GM12878 (cell line): Measurements from ENCODE around the gene RACK1. TPM values are rescaled to one million over a fixed set of nuclear protein-coding genes. Genes with fewer than 3 reads are reported as not detected.

Experiments used
- EED ChIP-seq: sonication (generic); IDR thresholded peaks from 2 replicates; pipeline ENCODE4 v1.6.1; 2016; ENCODE audit warnings: antibody characterized with exemption, low read depth
- ESRRA ChIP-seq: IDR thresholded peaks from 2 replicates; pipeline ENCODE4 v1.6.1; 2012; ENCODE audit warnings: mild to moderate bottlenecking, low read length, improper control_type of control experiment
- FOS ChIP-seq: IDR thresholded peaks from 3 replicates; pipeline ENCODE4 v1.6.1; 2011; ENCODE audit warnings: borderline replicate concordance; ENCODE audit not compliant: insufficient read length; ENCODE audit errors: extremely low read depth
- GATAD2B ChIP-seq: fragments of 450-650 bp; conservative IDR thresholded peaks from 2 replicates; pipeline ENCODE4 v1.6.1; 2017; ENCODE audit warnings: low read depth, mild to moderate bottlenecking, moderate library complexity
- HCFC1 ChIP-seq: fragments of 150-350 bp; IDR thresholded peaks from 2 replicates; pipeline ENCODE4 v1.6.1; 2014; ENCODE audit warnings: low read length
- LARP7 ChIP-seq: fragments of 450-650 bp; IDR thresholded peaks from 2 replicates; pipeline ENCODE4 v1.6.1; 2017; ENCODE audit warnings: mild to moderate bottlenecking
- MEF2B ChIP-seq: fragments of 450-650 bp; IDR thresholded peaks from 2 replicates; pipeline ENCODE4 v1.6.1; 2018; ENCODE audit warnings: mild to moderate bottlenecking, moderate library complexity; ENCODE audit not compliant: partially characterized antibody, poor library complexity, severe bottlenecking
- NBN ChIP-seq: fragments of 450-650 bp; IDR thresholded peaks from 2 replicates; pipeline ENCODE4 v1.6.1; 2016
- NR2C2 ChIP-seq: IDR thresholded peaks from 2 replicates; pipeline ENCODE4 v1.6.1; 2011; ENCODE audit warnings: borderline replicate concordance, low read depth; ENCODE audit not compliant: control insufficient read depth, insufficient read length
- POLR2A ChIP-seq: IDR thresholded peaks from 2 replicates; pipeline ENCODE4 v1.6.1; 2011; ENCODE audit warnings: low read depth, mild to moderate bottlenecking, low read length
- POLR2AphosphoS5 ChIP-seq: IDR thresholded peaks from 2 replicates; pipeline ENCODE4 v1.6.1; 2011; ENCODE audit warnings: mild to moderate bottlenecking, low read length, inconsistent platforms
- RB1 ChIP-seq: fragments of 450-650 bp; formaldehyde crosslinking; IDR thresholded peaks from 2 replicates; pipeline ENCODE4 v1.6.1; 2017; ENCODE audit warnings: mild to moderate bottlenecking, borderline replicate concordance
- SMAD5 ChIP-seq: IDR thresholded peaks from 2 replicates; pipeline ENCODE4 v1.6.1; 2016; ENCODE audit warnings: antibody characterized with exemption, low read depth
- SMC3 ChIP-seq: IDR thresholded peaks from 2 replicates; pipeline ENCODE4 v1.6.1; 2011; ENCODE audit warnings: low read length, improper control_type of control experiment, borderline replicate concordance
- SPI1 ChIP-seq: IDR thresholded peaks from 2 replicates; pipeline ENCODE4 v1.6.1; 2011; ENCODE audit warnings: low read depth, mild to moderate bottlenecking, low read length, moderate library complexity, borderline replicate concordance; ENCODE audit not compliant: insufficient read depth
- ZNF274 ChIP-seq: IDR thresholded peaks from one replicate; pipeline ENCODE4 v1.8.0; 2011; ENCODE audit not compliant: insufficient read length, insufficient read depth
- polyA plus RNA-seq, 11 experiments: library from polyadenylated mRNA; depleted of rRNA in 4 of 11; unstranded in 6 of 11; stranded (reverse) in 5 of 11; fragments of >200 nt; fragmentation: Nextera tagmentation in 4 of 11; fragmentation: Illumina TruSeq in 1 of 11; extraction: Ambion mirVana in 4 of 11; extraction: Trizol in 1 of 11; gene quantifications; 1 replicate in 1 of 11; 2 replicates in 10 of 11; pipeline versions ENCODE4 v1.2.1 to v1.2.3, GENCODE V29; 2011 to 2016; ENCODE audit warnings: inconsistent platforms in 2 of 11, missing spikeins in 2 of 11, low read depth in 1 of 11
- total RNA-seq, 4 experiments: library from RNA; depleted of rRNA in 3 of 4; stranded (reverse); fragments of >200 nt in 3 of 4; fragmentation: Illumina TruSeq in 1 of 4; extraction: Trizol in 1 of 4; gene quantifications; 2 replicates each; pipeline versions ENCODE4 v1.2.1 to v1.2.3, GENCODE V29; 2013 to 2021
- TF ChIP-seq, protein P1 (sequence below): fragments of 450-650 bp; IDR thresholded peaks from 2 replicates; pipeline ENCODE4 v1.6.1; 2014; ENCODE audit warnings: mild to moderate bottlenecking
- TF ChIP-seq, protein P2 (sequence below): fragments of 450-650 bp; IDR thresholded peaks from 2 replicates; pipeline ENCODE4 v1.6.1; 2017; ENCODE audit warnings: mild to moderate bottlenecking, moderate library complexity
- TF ChIP-seq, protein P3 (sequence below): IDR thresholded peaks from 2 replicates; pipeline ENCODE4 v1.6.1; 2011; ENCODE audit warnings: low read depth, low read length, improper control_type of control experiment, borderline replicate concordance
- TF ChIP-seq, protein P4 (sequence below): fragments of 450-650 bp; IDR thresholded peaks from 2 replicates; pipeline ENCODE4 v1.6.1; 2017; ENCODE audit warnings: mild to moderate bottlenecking, low read depth, inconsistent platforms; ENCODE audit not compliant: poor library complexity, severe bottlenecking
- TF ChIP-seq, protein P5 (sequence below): fragments of 150-350 bp; IDR thresholded peaks from 2 replicates; pipeline ENCODE4 v1.6.1; 2014; ENCODE audit warnings: mild to moderate bottlenecking, low read depth, low read length

The RACK1 gene
- total and polyA plus RNA-seq, 10 of the 15 experiments (the other 5 are each of a cell fraction or from before 2014, with no cell fraction given) = 1,365 to 6,584 (median 4,167) TPM

DNA sequence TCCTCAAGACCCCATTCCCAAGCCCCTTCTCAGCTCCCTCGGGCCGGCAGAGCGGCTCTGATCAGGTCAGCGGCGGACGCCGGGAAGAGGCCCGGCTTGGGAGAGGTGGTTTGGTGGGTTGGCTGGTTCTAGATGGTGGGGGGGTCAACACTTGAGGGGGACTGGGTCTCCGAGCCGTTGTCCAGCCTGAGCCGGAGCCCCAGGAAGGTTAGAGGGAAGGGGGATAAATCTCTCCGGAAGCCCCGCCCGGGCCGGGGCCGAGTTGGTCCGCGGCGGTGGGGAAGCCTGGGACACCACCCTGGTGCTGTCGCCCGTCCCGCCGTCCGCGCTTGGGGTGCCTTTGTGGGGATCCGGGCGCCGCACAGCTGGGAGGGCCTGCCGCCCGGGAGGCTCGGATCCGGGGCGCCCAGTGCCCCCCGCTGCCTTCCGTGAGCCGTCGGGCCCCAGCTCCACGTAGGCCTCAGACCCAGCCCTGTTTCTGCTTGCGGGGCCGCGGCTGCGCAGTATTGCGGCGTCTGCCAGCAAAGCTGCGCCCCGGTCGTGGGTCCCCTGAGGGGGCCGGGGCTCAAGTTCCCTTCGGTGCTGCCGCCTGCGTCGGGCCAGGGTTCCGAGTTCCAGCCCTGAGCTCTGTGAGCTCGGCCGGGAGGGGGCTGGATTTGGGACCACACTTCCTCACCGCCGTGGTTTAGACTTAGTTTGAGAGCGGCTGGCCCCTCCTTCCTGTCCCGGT is 17.8 kb upstream of the RACK1 start (continued):
- TF ChIP-seq SPI1 = peak; percentile 49; the same call in 1 of the 2 replicates
- TF ChIP-seq, protein P1, sequence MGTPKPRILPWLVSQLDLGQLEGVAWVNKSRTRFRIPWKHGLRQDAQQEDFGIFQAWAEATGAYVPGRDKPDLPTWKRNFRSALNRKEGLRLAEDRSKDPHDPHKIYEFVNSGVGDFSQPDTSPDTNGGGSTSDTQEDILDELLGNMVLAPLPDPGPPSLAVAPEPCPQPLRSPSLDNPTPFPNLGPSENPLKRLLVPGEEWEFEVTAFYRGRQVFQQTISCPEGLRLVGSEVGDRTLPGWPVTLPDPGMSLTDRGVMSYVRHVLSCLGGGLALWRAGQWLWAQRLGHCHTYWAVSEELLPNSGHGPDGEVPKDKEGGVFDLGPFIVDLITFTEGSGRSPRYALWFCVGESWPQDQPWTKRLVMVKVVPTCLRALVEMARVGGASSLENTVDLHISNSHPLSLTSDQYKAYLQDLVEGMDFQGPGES = no peak
- TF ChIP-seq GATAD2B = 0 out of 2 replicates have a peak, but pooled peaks have one; percentile 58
- TF ChIP-seq RB1 = no peak
- no peak for TF ChIP-seq NBN
- peak; percentile 16; the same call in 1 of the 2 replicates for TF ChIP-seq HCFC1
- TF ChIP-seq, protein P2, sequence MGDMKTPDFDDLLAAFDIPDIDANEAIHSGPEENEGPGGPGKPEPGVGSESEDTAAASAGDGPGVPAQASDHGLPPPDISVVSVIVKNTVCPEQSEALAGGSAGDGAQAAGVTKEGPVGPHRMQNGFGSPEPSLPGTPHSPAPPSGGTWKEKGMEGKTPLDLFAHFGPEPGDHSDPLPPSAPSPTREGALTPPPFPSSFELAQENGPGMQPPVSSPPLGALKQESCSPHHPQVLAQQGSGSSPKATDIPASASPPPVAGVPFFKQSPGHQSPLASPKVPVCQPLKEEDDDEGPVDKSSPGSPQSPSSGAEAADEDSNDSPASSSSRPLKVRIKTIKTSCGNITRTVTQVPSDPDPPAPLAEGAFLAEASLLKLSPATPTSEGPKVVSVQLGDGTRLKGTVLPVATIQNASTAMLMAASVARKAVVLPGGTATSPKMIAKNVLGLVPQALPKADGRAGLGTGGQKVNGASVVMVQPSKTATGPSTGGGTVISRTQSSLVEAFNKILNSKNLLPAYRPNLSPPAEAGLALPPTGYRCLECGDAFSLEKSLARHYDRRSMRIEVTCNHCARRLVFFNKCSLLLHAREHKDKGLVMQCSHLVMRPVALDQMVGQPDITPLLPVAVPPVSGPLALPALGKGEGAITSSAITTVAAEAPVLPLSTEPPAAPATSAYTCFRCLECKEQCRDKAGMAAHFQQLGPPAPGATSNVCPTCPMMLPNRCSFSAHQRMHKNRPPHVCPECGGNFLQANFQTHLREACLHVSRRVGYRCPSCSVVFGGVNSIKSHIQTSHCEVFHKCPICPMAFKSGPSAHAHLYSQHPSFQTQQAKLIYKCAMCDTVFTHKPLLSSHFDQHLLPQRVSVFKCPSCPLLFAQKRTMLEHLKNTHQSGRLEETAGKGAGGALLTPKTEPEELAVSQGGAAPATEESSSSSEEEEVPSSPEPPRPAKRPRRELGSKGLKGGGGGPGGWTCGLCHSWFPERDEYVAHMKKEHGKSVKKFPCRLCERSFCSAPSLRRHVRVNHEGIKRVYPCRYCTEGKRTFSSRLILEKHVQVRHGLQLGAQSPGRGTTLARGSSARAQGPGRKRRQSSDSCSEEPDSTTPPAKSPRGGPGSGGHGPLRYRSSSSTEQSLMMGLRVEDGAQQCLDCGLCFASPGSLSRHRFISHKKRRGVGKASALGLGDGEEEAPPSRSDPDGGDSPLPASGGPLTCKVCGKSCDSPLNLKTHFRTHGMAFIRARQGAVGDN = peak; percentile 69
- no peak for TF ChIP-seq EED
- no peak for TF ChIP-seq MEF2B
- TF ChIP-seq, protein P3, sequence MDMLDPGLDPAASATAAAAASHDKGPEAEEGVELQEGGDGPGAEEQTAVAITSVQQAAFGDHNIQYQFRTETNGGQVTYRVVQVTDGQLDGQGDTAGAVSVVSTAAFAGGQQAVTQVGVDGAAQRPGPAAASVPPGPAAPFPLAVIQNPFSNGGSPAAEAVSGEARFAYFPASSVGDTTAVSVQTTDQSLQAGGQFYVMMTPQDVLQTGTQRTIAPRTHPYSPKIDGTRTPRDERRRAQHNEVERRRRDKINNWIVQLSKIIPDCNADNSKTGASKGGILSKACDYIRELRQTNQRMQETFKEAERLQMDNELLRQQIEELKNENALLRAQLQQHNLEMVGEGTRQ = no peak
- no peak for TF ChIP-seq ESRRA
- TF ChIP-seq FOS = no peak
- peak; percentile 10; the same call in 1 of the 2 replicates for TF ChIP-seq SMC3
- TF ChIP-seq LARP7 = peak; percentile 45
- TF ChIP-seq, protein P4, sequence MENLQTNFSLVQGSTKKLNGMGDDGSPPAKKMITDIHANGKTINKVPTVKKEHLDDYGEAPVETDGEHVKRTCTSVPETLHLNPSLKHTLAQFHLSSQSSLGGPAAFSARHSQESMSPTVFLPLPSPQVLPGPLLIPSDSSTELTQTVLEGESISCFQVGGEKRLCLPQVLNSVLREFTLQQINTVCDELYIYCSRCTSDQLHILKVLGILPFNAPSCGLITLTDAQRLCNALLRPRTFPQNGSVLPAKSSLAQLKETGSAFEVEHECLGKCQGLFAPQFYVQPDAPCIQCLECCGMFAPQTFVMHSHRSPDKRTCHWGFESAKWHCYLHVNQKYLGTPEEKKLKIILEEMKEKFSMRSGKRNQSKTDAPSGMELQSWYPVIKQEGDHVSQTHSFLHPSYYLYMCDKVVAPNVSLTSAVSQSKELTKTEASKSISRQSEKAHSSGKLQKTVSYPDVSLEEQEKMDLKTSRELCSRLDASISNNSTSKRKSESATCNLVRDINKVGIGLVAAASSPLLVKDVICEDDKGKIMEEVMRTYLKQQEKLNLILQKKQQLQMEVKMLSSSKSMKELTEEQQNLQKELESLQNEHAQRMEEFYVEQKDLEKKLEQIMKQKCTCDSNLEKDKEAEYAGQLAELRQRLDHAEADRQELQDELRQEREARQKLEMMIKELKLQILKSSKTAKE = no peak
- TF ChIP-seq POLR2A = peak; percentile 49
- TF ChIP-seq ZNF274 = no peak
- peak; percentile 66; the same call in 1 of the 2 replicates for TF ChIP-seq POLR2AphosphoS5
- peak; percentile 54; the same call in 1 of the 2 replicates for TF ChIP-seq SMAD5
- no peak for TF ChIP-seq NR2C2
- TF ChIP-seq, protein P5, sequence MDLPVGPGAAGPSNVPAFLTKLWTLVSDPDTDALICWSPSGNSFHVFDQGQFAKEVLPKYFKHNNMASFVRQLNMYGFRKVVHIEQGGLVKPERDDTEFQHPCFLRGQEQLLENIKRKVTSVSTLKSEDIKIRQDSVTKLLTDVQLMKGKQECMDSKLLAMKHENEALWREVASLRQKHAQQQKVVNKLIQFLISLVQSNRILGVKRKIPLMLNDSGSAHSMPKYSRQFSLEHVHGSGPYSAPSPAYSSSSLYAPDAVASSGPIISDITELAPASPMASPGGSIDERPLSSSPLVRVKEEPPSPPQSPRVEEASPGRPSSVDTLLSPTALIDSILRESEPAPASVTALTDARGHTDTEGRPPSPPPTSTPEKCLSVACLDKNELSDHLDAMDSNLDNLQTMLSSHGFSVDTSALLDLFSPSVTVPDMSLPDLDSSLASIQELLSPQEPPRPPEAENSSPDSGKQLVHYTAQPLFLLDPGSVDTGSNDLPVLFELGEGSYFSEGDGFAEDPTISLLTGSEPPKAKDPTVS = no peak
